ENCODE measurements around the gene ATF4. TPM values are rescaled to one million over a fixed set of nuclear protein-coding genes. Genes with fewer than 3 reads are reported as not detected.

Gene ATF4
- total and polyA plus RNA-seq, 2 of the 13 experiments (the other 11 are each of a cell fraction or from before 2014, with no cell fraction given) = 486 to 1,297 TPM

DNA sequence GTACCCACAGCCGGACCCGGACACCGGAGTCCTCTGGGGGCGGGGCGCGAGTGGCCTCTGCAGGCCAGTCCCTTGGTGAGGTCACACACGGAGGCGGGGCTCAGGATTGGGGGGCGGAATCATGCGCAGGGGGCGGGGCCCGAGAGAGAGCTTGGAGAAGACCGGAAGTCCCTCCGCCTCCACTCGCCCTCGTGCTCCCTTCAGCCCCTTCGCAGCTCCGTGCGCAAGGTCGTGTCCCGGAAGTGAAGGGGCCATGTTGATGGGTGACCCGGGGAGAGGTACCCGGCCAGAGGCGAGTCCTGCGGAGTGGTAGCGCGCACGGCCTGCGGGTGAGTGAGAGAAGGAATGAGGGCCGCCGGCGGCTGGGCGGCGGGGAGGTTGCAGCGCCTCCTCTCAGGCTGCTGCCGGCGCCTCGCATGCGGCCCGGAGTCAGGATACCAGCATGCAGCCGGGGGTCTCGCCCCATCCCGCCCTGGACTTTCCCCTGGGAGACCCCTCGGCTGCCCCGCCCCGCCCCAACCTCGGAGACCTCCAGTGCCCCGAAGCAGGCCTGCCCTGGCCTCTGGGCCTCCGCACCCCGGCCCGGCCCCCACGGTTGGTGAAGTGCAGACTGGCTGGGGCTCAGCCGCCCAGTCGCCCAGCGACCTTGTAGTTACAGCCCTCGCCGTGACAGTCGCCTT lies 18.1 kb upstream of the ATF4 start, which contains the start of gene MIEF1 (continued):
- TF ChIP-seq, protein P1, sequence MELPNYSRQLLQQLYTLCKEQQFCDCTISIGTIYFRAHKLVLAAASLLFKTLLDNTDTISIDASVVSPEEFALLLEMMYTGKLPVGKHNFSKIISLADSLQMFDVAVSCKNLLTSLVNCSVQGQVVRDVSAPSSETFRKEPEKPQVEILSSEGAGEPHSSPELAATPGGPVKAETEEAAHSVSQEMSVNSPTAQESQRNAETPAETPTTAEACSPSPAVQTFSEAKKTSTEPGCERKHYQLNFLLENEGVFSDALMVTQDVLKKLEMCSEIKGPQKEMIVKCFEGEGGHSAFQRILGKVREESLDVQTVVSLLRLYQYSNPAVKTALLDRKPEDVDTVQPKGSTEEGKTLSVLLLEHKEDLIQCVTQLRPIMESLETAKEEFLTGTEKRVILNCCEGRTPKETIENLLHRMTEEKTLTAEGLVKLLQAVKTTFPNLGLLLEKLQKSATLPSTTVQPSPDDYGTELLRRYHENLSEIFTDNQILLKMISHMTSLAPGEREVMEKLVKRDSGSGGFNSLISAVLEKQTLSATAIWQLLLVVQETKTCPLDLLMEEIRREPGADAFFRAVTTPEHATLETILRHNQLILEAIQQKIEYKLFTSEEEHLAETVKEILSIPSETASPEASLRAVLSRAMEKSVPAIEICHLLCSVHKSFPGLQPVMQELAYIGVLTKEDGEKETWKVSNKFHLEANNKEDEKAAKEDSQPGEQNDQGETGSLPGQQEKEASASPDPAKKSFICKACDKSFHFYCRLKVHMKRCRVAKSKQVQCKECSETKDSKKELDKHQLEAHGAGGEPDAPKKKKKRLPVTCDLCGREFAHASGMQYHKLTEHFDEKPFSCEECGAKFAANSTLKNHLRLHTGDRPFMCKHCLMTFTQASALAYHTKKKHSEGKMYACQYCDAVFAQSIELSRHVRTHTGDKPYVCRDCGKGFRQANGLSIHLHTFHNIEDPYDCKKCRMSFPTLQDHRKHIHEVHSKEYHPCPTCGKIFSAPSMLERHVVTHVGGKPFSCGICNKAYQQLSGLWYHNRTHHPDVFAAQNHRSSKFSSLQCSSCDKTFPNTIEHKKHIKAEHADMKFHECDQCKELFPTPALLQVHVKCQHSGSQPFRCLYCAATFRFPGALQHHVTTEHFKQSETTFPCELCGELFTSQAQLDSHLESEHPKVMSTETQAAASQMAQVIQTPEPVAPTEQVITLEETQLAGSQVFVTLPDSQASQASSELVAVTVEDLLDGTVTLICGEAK (IDR thresholded peaks at IDR 0.05) = peak; percentile 76
- TF ChIP-seq, protein P1 (CRISPR knock-in tag; IDR thresholded peaks at IDR 0.05) = peak; percentile 46; the same call in 1 of the 2 replicates
- no peak for TF ChIP-seq CHCHD3 (CRISPR knock-in tag; IDR thresholded peaks at IDR 0.05)
- peak; percentile 68; the same call in 1 of the 2 replicates for TF ChIP-seq ZNF431 (CRISPR knock-in tag; IDR thresholded peaks at IDR 0.05; ENCODE audit: borderline replicate concordance, low read depth)
- peak; percentile 81 for TF ChIP-seq IKZF4 (CRISPR knock-in tag; IDR thresholded peaks at IDR 0.05; ENCODE audit: borderline replicate concordance, low read depth, not compliant biosample characterization)
- TF ChIP-seq, protein P2, sequence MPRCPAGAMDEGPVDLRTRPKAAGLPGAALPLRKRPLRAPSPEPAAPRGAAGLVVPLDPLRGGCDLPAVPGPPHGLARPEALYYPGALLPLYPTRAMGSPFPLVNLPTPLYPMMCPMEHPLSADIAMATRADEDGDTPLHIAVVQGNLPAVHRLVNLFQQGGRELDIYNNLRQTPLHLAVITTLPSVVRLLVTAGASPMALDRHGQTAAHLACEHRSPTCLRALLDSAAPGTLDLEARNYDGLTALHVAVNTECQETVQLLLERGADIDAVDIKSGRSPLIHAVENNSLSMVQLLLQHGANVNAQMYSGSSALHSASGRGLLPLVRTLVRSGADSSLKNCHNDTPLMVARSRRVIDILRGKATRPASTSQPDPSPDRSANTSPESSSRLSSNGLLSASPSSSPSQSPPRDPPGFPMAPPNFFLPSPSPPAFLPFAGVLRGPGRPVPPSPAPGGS (CRISPR knock-in tag; IDR thresholded peaks at IDR 0.05) = no peak
- TF ChIP-seq CC2D1A (CRISPR knock-in tag; IDR thresholded peaks at IDR 0.05) = no peak
- no peak for TF ChIP-seq ZNF235 (CRISPR knock-in tag; IDR thresholded peaks at IDR 0.05; ENCODE audit: borderline replicate concordance)
- no peak for TF ChIP-seq TCF7 (IDR thresholded peaks at IDR 0.05; ENCODE audit: low read depth)
- TF ChIP-seq, protein P3, sequence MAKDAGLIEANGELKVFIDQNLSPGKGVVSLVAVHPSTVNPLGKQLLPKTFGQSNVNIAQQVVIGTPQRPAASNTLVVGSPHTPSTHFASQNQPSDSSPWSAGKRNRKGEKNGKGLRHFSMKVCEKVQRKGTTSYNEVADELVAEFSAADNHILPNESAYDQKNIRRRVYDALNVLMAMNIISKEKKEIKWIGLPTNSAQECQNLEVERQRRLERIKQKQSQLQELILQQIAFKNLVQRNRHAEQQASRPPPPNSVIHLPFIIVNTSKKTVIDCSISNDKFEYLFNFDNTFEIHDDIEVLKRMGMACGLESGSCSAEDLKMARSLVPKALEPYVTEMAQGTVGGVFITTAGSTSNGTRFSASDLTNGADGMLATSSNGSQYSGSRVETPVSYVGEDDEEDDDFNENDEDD (CRISPR knock-in tag; IDR thresholded peaks at IDR 0.05; ENCODE audit: borderline replicate concordance) = peak; percentile 87
- TF ChIP-seq MATR3 (CRISPR knock-in tag; IDR thresholded peaks at IDR 0.05) = no peak
- TF ChIP-seq ZNF33B (CRISPR knock-in tag; IDR thresholded peaks at IDR 0.05) = no peak
- no peak for TF ChIP-seq ZNF550 (CRISPR knock-in tag; IDR thresholded peaks at IDR 0.05; ENCODE audit: borderline replicate concordance)
- no peak for TF ChIP-seq TOE1 (CRISPR knock-in tag; IDR thresholded peaks at IDR 0.05)
- no peak; the same call in 1 of the 2 replicates for TF ChIP-seq MEIS2 (CRISPR knock-in tag; IDR thresholded peaks at IDR 0.05)
- TF ChIP-seq REXO4 (CRISPR knock-in tag; IDR thresholded peaks at IDR 0.05; ENCODE audit: borderline replicate concordance) = no peak
- no peak; the same call in 1 of the 2 replicates for TF ChIP-seq ZNF629 (CRISPR knock-in tag; conservative IDR thresholded peaks at IDR 0.05)
- TF ChIP-seq ZSCAN25 (CRISPR knock-in tag; IDR thresholded peaks at IDR 0.05) = 0 out of 2 replicates have a peak, but pooled peaks have one; percentile 21
- TF ChIP-seq ZNF253 (CRISPR knock-in tag; IDR thresholded peaks at IDR 0.05; ENCODE audit: borderline replicate concordance) = no peak

All from HepG2 (cell line).